HFFc6 (cell line): ENCODE measurements around the gene TNS3. TPM values are rescaled to one million over a fixed set of nuclear protein-coding genes. Genes with fewer than 3 reads are reported as not detected.

Source experiments
- DNase-seq: peaks from one replicate; pipeline ENCODE4 v3.0.0-alpha.2; 2018
- H3K27ac Mint-ChIP-seq: 2 replicates; pipeline ENCODE4 v1.8.0; 2020; ENCODE audit warnings: mild to moderate bottlenecking, mixed read lengths
- H3K27me3 Mint-ChIP-seq: 2 replicates; pipeline ENCODE4 v1.8.0; 2021; ENCODE audit warnings: mild to moderate bottlenecking, moderate library complexity, mixed read lengths; ENCODE audit not compliant: insufficient read depth
- H3K36me3 Mint-ChIP-seq: 2 replicates; pipeline ENCODE4 v1.8.0; 2021; ENCODE audit warnings: low read depth, mixed read lengths
- H3K4me1 Mint-ChIP-seq: 2 replicates; pipeline ENCODE4 v1.8.0; 2020; ENCODE audit warnings: low read depth, mixed read lengths
- H3K4me3 Mint-ChIP-seq: 2 replicates; pipeline ENCODE4 v1.8.0; 2020; ENCODE audit warnings: mild to moderate bottlenecking, moderate library complexity, mixed read lengths
- H3K9me3 Mint-ChIP-seq: 2 replicates; pipeline ENCODE4 v1.8.0; 2020; ENCODE audit warnings: mild to moderate bottlenecking, mixed read lengths
- CTCF ChIP-seq: fragments of 200-600 bp; sonication (generic); IDR thresholded peaks from 2 replicates; pipeline ENCODE4 v1.5.0; 2021; ENCODE audit warnings: antibody characterized with exemption, mild to moderate bottlenecking
- total RNA-seq, 6 experiments: library from RNA; stranded (reverse); fragmentation: NEBNext Ultra II Directional; extraction: Animal tissue kit (Norgen Biotek cat#: 25700); gene quantifications; 2 replicates in 1 of 6; 3 replicates in 5 of 6; pipeline ENCODE4 v1.2.3, GENCODE V29; 2021

The TNS3 gene
- total RNA-seq, 6 experiments from 2014 or later: 50.8 to 77.0 (median 67.8) TPM

- Mint-ChIP-seq H3K4me1 (no peaks in the 10 kb centered on the region), H3K36me3 (peaks cover 6% of the 10 kb centered on the region; the same call in 1 of the 2 replicates), H3K4me3 (no peak overlapping the region), H3K9me3 (no peaks in the 10 kb centered on the region), H3K27me3 (no peaks in the 10 kb centered on the region; the same call in 1 of the 2 replicates), H3K27ac (no peak overlapping the region)
- TF ChIP-seq CTCF: no peak
- no peak for DNase-seq
Observed at GRCh38 chr7:47344171-47344955, 237.5 kb downstream of the TNS3 start.

GRCh38 chr7:47343061-47343455 lies 238.9 kb downstream of the TNS3 start:
- H3K27ac Mint-ChIP-seq: no peak overlapping the region
- peaks cover 6% of the 10 kb centered on the region; the same call in 1 of the 2 replicates for H3K36me3 Mint-ChIP-seq
- no peaks in the 10 kb centered on the region for H3K9me3 Mint-ChIP-seq
- no peak for TF ChIP-seq CTCF
- no peaks in the 10 kb centered on the region for H3K27me3 Mint-ChIP-seq
- no peak for DNase-seq
- no peak overlapping the region for H3K4me3 Mint-ChIP-seq
- peaks cover 8% of the 10 kb centered on the region for H3K4me1 Mint-ChIP-seq

GRCh38 chr7:47342296-47343060 lies 239.4 kb downstream of the TNS3 start:
- no peak overlapping the region for H3K4me3 Mint-ChIP-seq

GRCh38 chr7:47340517-47340916 lies 241.4 kb downstream of the TNS3 start:
- Mint-ChIP-seq H3K4me1 (peaks cover 33% of the 10 kb centered on the region), H3K27ac (no peak overlapping the region), H3K36me3 (0 out of 2 replicates have a peak, but pooled peaks cover 22% of the 10 kb centered on the region), H3K4me3 (no peak overlapping the region), H3K27me3 (no peaks in the 10 kb centered on the region), H3K9me3 (no peaks in the 10 kb centered on the region)
- TF ChIP-seq CTCF: no peak
- no peak for DNase-seq

More at GRCh38 chr7:47342296-47343060, 239.4 kb downstream of the TNS3 start:
- no peak for DNase-seq
- Mint-ChIP-seq H3K27me3 (no peaks in the 10 kb centered on the region), H3K4me1 (peaks cover 14% of the 10 kb centered on the region), H3K36me3 (peaks cover 11% of the 10 kb centered on the region; the same call in 1 of the 2 replicates), H3K27ac (no peak overlapping the region), H3K9me3 (no peaks in the 10 kb centered on the region)
- TF ChIP-seq CTCF: no peak

- Mint-ChIP-seq H3K4me1 (peaks cover 47% of the 10 kb centered on the region), H3K27ac (no peak overlapping the region), H3K27me3 (no peaks in the 10 kb centered on the region; the same call in none of the 2 replicates), H3K36me3 (0 out of 2 replicates have a peak, but pooled peaks cover 23% of the 10 kb centered on the region), H3K9me3 (no peaks in the 10 kb centered on the region), H3K4me3 (no peak overlapping the region)
- DNase-seq: no peak
- no peak for TF ChIP-seq CTCF
Observed at GRCh38 chr7:47338026-47338425, 243.9 kb downstream of the TNS3 start.
